Fibroblast of skin of scalp (primary cell): Measurements from ENCODE around the gene CELF6. TPM values are rescaled to one million over a fixed set of nuclear protein-coding genes. Genes with fewer than 3 reads are reported as not detected.

Experiments
- DNase-seq: peaks from one replicate; pipeline ENCODE4 v3.0.0-alpha.2; 2013
- polyA plus RNA-seq, 2 experiments: library from polyadenylated mRNA; unstranded; fragments of 120-200 nt; gene quantifications; one replicate each; pipeline ENCODE4 v1.2.1, GENCODE V29; 2013; ENCODE audit not compliant: insufficient read length in 2 of 2

CELF6 gene
- 0.18 TPM for polyA plus RNA-seq (2013, experiment 1 of 2; ENCODE audit: insufficient read length)
- 0.10 TPM for polyA plus RNA-seq (2013, experiment 2 of 2; ENCODE audit: insufficient read length)

GRCh38 chr15:72319985-72320671 lies at the start of gene CELF6:
CELF6 (minus strand) TSS chr15:72320157; CDS start chr15:72319874, 283 bp downstream.
- DNase-seq: peak; percentile 72

GRCh38 chr15:72368899-72369298 lies 48.9 kb upstream of the CELF6 start:
- no peak for DNase-seq

DNA sequence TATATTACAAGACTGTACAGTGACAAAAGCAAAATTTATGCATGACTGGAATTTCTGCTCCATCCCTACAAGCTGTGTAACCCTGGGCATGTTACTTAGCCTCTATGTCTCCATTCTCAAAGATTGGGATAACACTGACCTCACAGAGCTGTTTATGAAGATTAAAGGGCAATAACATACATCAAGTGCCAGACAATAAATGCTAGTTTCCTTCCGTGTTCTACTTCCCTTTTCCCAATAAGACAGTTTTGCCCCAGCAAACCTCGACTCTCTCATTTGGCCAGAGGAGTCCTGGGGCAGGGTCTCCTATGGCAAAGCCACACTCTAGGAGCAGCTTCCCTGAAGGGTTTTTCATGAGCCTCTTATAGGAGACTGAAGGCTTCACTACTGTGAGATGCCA lies 48.4 kb upstream of the CELF6 start:
- DNase-seq: no peak

- DNase-seq: no peak
Observed at GRCh38 chr15:72365844-72366243, 45.9 kb upstream of the CELF6 start.

GRCh38 chr15:72361176-72361575 lies 41.2 kb upstream of the CELF6 start:
- DNase-seq: no peak

- DNase-seq: peak; percentile 24
Observed at GRCh38 chr15:72358650-72359171, 38.8 kb upstream of the CELF6 start.

DNA sequence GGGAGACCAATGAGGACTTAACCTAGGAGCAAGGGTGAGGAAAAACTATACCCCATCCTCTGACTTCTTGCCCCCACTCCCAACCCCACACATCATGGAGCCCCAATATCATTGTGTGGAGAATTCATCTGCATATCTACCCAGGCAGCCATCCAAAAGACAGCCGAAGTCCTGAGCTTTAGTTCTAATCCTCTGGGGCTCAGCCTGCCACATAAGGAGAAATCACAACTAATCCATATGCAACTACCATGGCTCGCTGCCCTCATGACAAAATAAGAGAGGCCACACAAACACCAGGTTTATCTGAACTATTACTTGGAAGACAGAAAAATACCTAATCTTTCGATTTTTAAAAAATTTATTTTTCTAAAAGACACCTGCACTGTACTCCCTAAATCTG lies 38.2 kb upstream of the CELF6 start:
- no peak for DNase-seq

- no peak for DNase-seq
Observed at GRCh38 chr15:72354496-72354895, 34.5 kb upstream of the CELF6 start.

DNA sequence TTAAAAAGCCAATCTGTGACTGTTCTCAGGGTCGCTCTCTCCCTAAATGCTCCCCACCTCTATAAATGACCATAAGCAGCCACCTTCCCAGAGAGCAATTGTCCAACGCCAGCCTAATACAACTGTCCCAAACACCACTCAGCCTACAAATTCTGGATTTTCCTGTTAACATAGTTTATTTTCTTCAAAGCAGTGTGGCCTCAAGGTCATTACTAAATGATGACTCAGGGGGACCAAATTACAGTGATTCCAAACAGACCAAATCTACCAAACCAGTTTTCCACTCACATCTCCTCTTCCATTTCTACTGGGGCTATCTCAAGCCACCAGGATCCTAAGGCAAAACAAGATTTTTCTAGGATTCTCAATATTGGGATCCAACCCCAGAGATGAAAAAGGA lies 33.3 kb upstream of the CELF6 start:
- DNase-seq: no peak

- no peak for DNase-seq
Observed at GRCh38 chr15:72345806-72346205, 25.8 kb upstream of the CELF6 start.

- DNase-seq: no peak
Observed at GRCh38 chr15:72345280-72345679, 25.3 kb upstream of the CELF6 start.

- no peak for DNase-seq
Observed at GRCh38 chr15:72344602-72345001, 24.6 kb upstream of the CELF6 start.

- no peak for DNase-seq
Observed at GRCh38 chr15:72342385-72342784, 22.4 kb upstream of the CELF6 start.

GRCh38 chr15:72341361-72341760 lies 21.4 kb upstream of the CELF6 start:
- peak; percentile 9 for DNase-seq

DNA sequence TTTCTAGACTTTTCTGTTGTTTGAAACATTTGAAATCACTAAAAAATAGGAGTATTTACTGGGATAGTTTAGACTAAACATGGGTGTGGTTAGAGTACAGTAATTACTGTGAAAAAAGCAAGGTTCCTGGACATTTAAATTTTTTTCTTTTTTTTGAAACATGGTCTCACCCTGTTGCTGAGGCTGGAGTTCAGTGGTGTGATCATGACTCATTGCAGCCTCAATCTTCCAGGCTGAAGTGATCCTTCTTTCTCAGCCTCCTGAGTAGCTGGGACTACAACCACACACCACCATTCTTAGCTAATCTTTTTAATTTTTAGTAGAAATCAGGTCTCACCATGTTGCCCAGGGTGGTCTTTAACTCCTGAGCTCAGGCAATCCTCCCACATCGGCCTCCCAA lies 20.4 kb upstream of the CELF6 start:
- no peak for DNase-seq

DNA sequence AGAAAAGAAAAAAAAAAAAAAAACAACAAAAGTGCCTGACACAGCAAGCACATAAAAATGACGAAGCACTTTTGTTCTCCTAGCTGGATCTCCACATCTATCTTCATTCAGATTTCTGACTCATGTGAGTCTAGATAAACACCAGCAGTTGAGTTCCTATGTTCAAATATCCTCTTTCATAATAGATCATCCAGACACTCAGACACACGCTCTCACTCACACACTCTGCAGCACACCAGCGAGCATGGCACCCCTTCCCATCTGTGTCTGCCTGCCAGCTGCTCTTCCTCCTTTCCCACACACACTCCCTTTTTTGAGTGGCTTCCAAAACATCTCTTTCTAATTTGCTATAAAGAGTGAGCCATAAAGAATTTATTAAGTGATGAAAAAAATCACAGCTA lies 19.8 kb upstream of the CELF6 start:
- peak; percentile 90 for DNase-seq

DNA sequence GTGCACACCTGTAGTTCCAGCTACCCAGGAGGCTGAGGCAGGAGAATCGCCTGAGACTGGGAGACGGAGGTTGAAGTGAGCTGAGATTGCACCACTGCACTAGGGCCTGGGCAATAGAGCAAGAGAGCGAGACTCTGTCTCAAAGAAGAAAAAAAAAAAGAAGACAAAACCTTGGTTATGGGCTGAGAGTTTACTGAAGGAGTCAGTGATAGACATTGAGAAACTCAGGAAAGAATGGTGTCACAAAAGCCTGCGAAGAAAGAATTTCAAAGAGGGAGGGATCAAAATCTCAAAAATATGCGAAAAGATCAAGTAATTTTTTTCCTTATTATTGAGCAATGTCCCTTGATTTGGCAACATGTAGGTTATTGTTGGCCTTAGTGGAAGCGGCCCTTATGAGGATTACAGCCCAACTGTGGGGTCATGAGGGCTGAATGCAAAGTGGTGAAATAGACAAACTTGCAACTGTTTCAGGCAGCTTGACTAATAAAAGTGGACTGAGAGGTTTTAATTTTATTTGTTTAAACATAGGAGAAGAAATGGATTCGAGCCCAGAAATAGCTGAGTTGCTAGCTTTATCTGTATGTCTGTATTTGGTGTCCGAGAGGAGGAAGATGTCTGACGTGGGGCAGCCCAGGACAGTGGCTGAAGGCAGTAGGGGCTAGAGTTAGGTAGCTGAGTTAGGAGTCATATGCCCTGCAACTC lies 18.8 kb upstream of the CELF6 start:
- peak; percentile 54 for DNase-seq

DNA sequence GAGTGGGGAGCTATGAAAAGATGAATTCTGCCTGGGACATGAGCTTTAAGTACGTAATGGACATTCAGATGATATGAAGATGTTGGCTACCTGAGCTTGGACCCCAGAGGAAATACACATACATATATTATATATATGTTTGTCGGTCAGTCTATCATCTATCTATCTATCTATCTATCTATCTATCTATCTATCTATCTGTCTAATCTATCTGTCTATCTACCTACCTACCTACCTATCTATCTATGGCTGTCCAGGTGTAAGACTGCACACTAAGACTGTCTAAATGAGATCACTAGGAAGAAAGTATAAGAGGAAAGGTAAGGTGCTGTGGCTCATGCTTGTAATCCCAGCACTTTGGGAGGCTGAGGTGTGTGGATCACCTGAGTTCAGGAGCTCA lies 18.2 kb upstream of the CELF6 start:
- no peak for DNase-seq

GRCh38 chr15:72334842-72335241 lies 14.9 kb upstream of the CELF6 start:
- DNase-seq: no peak

DNA sequence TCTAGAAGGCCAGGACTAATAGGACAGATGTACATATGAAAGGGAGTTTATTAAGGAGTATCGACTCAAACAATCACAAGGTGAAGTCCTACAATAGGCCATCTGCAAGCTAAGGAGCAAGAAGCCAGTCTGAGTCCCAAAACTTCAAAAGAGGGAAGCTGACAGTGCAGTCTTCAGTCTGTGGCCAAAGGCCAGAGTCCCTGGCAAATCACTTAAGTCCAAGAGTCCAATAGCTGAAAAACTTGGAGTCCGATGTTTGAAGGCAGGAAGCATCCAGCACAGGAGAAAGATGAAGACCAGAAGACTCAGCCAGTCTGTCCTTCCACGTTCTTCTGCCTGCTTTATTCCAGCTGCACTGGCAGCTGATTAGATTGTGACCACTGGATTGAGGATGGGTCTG lies 11.1 kb upstream of the CELF6 start:
- DNase-seq: no peak

GRCh38 chr15:72323752-72324151 lies 3.8 kb upstream of the CELF6 start:
- DNase-seq: no peak

GRCh38 chr15:72319360-72319984 lies 485 bp downstream of the CELF6 start:
- DNase-seq: peak; percentile 67

DNA sequence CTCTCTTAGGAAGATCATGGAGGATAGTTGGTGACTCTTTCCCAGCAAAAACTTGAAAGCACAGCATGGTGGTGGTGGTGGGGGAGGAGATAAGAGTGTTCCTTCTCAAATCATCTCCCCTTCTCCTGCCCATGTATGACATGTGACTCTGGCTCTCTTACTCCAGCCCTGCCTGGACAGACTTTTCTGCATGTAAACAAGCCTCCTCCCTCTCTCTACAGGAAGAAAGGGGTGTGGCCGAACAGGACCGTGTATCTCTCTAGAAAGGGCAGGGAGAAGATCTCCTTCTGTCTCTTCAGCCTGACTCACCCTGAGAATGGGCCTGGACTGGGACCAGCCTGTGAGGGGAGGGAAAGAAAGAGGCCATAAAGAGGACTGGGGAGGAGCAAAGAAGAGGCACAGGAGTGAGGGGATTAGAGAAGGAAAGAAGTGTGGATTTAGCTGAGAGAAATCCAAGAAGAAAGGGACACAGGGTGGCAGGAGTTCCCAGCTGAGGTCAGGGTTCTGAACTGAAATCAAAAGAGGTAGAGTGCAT lies 1.5 kb downstream of the CELF6 start:
- no peak for DNase-seq
